A673 (cell line): Measurements from ENCODE around the gene PILRB.

Experiments
- CTCF ChIP-seq: fragments of 300-800, 200-600 bp; sonication (generic); conservative IDR thresholded peaks from 2 replicates; pipeline ENCODE4 v1.5.1; 2017; ENCODE audit warnings: low read depth, mild to moderate bottlenecking, antibody characterized with exemption, low read length, moderate library complexity, mixed read lengths
- EZH2 ChIP-seq: fragments of 200-600 bp; sonication (generic); IDR thresholded peaks from 2 replicates; pipeline ENCODE4 v1.6.1; 2017; ENCODE audit warnings: borderline replicate concordance, low read depth, mild to moderate bottlenecking, mixed read lengths, antibody characterized with exemption, low read length; ENCODE audit not compliant: poor library complexity, severe bottlenecking

DNA sequence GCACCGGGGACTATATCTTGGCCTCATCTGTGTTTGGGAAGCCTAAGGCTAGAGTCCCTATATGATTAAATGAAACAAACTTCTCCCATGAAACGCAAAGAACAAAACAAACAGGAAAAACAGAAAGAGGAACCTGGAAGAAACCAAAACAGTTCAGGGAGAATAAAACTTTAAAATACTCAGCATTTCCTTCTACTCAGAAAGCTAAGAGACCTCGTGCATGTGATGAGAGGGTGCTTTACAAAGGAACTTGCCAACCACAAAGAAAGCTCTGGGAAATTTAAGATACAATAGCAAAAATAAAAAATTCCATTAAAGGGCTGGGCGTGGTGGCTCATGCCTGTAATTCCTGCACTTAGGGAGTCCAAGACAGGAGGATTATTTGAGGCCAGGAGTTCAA lies 22.3 kb downstream of the PILRB start:
- TF ChIP-seq CTCF = no peak
- no peak for TF ChIP-seq EZH2
